Activated CD4-positive, alpha-beta T cell treated with anti-CD3 and anti-CD28 coated beads, Interleukin-2, amount 50 U/mL, for 4 hours (primary cell): ENCODE data around the gene MPG.
A peak's percentile ranks its signal among the peaks of the same experiment; 100 is the strongest.

ENCODE experiments used
- DNase-seq, 2 experiments: peaks; one replicate each; pipeline ENCODE4 v3.0.0-alpha.2; 2020

MPG gene

DNA sequence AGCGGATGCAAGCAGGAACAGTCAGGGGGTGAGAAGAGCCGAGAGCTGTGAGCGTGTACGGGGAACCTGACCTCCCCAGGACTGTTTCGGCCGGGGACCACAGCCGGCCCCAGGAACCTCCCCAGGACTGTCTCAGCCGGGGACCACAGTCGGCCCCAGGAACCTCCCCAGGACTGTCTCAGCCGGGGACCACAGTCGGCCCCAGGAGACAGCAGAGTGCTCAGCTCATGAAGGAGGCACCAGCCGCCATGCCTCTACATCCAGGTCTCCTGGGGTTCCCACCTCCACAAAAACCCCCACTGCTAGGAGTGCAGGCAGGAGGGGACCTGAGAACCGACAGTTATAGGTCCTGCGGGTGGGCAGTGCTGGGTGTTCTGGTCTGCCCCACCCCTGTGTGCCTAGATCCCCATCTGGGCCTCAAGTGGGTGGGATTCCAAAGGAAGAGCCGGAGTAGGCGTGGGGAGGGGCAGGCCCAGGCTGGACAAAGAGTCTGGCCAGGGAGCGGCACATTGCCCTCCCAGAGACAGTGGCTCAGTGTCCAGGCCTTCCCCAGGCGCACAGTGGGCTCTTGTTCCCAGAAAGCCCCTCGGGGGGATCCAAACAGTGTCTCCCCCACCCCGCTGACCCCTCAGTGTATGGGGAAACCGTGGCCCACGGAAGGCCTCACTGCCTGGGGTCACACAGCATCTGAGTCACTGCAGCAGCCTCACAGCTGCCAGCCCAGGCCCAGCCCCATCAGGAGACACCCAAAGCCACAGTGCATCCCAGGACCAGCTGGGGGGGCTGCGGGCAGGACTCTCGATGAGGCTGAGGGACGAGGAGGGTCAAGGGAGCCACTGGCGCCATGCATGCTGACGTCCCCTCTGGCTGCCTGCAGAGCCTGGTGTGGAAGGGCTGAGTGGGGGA, 9.9 kb upstream of the MPG start:
- DNase-seq = no peak

DNA sequence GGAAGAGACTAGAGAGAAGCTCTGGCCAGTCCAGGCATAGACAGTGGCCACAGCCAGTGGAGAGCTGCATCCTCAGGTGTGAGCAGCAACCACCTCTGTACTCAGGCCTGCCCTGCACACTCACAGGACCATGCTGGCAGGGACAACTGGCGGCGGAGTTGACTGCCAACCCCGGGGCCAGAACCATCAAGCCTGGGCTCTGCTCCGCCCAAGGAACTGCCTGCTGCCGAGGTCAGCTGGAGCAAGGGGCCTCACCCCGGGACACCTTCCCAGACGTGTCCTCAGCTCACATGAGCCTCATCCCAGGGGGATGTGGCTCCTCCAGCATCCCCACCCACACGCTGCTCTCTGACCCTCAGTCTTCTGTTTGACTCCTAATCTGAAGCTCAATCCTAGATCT, 8.8 kb upstream of the MPG start:
- DNase-seq = no peak

DNA sequence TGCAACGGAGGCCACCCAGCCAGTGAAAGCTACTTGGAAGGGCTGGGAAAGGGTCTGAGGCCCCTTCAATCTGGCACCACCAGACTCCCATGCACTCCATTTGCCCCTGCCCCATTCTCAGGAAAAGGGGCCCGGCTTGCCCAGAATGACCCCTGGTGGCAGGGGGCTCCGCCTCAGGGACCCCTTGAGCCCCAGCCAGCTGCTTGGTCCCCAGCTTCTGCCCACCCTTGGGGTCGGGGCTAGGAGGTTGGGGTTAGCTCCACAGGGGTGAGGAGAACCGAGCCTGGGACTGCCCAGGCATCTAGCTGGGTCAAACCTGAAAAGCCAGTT, 6.8 kb upstream of the MPG start:
- DNase-seq = no peak

DNA sequence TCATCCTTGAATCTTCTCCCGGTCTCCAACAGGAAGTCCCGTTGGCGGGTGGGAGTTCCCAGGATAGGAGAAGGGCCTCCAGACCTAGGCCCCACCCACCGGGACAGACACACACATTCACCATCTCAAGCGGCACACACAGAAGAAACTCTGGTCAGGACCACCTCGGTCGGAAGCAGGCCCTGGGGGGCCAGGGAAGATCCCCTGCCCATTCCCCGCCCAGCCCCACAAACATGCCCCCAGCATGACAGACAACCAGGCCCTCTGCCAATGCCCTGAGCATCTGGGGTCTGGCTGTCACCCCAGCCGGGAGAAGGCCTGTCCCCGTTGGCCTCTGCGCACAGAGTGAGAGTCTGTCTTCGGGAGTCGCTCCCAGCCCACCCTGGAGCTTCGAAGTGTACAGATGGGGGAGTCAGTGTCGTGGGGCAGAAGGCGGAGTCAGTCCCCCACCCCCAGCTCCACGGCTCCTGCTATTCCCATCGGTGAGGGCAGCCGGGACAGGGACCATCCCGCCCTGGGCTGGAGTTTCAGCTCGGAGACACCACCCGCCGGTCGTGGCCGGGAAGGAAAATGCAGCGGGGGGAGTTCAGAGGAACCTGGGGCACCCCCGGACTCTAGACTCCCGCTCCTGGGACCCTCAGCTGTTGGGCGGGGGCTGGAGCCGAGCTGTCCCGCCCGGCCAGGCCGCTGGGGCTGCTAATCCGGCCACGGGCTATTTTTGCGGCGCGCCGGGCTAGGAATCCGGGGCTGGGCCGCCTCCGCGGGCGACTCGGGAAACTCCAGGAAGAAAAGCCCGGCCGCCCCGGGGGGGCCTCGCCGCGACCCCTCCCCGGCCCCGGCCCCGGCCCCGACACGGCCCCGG, 6.3 kb upstream of the MPG start:
- no peak for DNase-seq

DNA sequence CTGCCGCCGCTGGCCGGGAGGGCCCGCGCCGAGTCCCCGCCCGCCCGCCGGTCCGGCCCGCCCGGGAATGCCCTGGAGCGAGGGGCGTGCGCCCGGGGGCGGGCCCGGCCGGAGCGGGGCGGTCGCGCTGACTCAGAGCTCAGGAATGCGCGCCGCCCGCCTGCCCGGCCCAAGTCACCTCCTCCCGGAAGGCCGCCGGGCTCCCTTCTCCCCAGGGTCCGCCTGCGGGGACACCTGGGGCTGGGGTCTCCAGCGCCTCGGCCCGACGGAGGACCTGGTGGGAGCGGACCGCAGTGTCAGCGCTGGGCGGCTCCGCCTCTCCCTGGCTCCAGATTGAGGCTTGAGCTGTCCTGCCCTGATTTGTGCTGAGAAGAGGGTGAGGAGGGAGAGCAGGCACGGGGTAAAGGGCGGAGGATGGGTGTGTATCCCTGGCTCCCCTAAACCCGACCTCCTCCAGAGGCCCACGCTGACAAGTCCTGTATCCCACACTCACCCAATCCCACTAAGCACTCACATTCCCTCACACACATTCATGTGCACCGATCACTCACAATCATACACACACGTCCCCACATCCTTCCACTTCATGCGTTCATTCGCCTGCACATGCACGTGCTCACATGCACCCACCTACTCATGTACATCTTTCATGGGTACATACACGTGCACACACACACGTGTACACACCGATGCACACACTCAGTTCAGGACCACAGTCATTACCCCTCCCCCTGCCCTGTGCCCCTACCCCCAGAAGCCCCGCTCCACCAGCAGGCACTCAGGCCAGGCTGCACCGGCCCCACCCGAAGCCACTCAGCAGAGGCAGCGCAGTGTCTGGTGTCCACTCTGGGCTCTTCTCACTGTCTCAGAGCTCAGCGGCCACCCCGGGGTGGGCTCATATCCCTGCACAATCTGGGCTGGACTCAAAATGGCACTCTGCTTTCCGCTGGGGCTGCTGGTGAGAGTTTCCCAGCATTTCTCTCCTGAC, 5.2 kb upstream of the MPG start, which contains the start of gene RHBDF1:
Gene RHBDF1, minus strand, starts transcription at position 71 of the 988 bp plus-strand sequence. CDS start 7,616 bp downstream, outside the sequence.
- DNase-seq = no peak

DNA sequence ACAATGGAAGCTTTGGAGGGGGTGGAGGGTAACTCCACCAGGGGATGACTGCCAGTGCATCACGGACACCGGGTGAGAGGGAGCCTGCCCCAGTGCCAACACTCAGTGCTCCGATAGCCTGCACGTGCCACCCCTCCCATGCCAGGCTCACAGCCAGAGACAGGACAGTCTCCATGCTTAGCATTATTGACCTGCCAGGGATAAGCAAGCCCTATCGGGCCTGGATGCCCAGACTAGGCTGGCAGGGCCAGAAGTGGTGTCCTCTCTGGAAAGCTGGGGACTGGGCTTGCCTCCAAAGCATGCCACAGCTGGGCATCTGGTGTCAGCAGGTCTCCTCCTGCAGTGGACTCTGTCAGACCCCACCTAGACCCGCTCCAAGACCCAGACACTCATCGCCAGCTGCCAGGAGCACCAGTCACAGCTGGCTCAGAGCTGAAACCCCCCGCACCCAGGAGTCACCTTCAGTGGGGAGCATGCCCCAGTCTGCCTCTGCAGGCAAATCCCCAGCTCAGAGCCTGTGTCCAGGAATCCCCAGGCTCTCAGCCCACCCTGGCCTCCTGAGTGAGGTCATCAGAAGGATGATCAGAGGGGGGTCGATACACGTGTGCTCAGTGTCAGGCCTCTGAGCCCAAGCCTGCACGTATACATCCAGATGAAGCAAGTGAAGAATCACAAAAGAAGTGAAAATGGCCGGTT, 3.8 kb upstream of the MPG start:
- no peak for DNase-seq

DNA sequence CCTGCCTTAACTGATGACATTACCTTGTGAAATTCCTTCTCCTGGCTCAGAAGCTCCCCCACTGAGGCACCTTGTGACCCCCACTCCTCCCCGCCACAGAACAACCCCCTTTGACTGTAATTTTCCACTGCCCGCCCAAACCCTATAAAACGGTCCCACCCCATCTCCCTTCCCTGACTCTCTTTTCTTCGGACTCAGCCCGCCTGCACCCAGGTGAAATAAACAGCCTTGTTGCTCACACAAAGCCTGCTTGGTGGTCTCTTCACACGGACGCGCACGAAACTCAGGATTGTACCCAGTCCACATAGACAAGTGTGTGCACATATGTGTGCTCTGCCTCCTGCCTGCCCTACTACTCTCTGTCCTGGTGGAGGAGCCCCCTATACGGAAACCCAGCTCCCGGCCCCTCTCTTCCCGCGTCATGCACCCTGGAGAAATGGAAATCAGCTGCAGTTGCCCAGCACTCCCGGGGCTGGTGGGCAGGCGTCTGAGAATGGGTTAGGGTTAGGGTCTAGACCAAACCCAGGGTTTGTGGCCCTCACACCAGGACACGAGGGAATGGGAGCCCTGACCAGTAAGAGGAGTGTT, 3.2 kb upstream of the MPG start:
- DNase-seq = no peak

DNA sequence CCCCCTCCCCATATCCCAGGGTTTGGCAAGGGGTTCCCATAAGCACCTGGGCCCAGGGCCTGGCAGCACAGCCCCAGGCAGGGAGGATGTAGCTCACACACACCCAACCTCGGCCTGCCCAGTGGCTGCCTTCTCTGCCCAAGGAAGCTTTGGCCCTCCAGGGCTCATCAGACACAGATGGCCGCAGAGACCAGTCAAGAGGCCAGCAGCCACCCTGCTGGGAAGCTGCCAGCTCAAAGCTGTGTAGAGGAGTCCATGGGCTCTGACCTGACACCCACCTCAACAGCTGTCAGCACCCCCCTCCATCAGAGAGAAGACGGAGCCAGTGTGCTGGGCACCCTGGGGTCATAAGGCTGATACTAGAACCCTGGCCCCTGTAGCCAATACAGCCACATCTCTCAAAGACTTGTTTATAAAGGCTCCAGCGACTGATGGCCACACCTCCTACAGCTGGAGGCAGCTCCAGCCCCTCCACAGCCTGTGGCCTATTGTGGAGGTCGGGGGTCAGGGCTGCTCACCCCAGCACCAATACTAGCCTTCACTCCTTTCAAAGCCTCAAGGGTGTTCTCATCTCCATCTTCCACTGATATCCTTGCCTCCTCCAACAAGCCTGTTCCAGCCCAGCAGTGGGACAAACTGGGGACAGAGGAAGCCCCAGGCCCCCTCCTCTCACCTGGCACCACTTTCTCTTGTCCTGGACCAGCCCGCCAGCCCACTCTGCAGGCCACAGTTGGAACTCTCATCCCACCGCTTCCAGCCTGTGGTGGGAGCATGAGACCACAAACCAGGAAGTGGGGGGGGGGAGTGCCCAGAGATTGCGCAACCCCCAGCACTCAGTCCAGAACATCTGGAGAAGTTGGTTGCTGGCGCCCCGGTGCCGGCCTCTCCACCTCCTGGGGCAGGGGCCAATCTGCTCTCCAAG, 2.2 kb upstream of the MPG start:
- DNase-seq = no peak

DNA sequence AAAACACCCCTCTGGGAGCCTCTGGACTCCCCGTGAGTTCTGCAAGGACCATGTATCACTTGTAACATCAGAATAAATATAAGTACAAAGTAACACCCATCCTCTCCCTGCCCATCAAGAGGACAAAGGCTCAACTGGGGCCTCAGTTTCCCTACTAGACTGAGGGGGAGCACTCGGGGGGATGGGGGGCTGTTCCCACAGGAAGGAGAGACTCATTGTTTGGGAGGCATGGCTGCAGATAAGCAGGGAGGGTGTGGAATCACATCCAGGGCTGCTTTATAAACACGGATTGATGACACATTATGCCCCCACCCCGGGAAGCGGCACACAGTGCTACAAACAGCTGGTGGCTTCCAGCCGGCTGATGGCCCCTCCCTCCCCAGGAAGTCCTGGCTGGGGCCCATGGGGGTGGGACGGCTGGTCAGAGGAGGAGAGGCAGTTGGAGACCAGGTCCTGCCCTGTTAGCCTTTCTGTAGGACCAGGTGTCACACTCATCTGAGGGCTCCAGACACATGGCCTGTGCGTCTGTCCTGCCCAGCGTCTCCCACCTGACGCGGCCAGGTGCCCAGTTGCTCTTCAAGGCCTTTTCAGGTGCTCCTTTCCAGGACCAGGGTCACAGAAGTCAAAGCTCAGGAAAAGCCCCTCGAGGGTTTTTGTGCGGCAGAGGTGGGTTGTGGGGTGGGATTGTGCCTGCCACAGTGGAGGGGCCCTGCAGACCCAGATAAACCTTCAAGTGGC, 1.3 kb upstream of the MPG start:
- DNase-seq = no peak

DNA sequence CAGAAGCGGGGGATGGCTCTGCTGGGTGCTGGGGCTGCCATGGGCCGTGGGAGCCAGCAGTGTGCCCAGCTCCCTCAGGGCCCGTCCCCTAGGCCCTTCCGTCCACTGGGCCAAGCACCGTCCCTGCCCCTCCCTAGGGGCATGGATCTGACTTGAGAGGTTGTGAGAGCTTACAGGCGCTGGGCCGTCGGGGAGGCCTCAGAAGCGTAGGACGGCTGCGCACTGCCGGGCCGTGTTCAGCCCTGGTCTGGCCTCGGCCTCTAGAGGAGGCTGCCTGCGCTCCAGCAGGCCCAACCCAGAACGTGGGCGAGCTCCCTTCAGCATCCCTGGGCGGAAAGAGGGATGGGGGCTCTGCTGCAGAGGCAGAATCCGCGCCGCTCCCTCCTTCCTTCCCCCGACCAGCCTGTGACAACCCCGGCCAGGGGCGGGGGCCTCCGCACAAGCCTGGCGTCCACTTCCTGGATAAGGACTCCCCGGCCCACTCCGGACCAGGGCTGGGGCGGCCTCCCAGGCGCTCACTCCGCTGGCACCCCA, 685 bp upstream of the MPG start:
- peak; percentile 5 to 23 for DNase-seq

DNA sequence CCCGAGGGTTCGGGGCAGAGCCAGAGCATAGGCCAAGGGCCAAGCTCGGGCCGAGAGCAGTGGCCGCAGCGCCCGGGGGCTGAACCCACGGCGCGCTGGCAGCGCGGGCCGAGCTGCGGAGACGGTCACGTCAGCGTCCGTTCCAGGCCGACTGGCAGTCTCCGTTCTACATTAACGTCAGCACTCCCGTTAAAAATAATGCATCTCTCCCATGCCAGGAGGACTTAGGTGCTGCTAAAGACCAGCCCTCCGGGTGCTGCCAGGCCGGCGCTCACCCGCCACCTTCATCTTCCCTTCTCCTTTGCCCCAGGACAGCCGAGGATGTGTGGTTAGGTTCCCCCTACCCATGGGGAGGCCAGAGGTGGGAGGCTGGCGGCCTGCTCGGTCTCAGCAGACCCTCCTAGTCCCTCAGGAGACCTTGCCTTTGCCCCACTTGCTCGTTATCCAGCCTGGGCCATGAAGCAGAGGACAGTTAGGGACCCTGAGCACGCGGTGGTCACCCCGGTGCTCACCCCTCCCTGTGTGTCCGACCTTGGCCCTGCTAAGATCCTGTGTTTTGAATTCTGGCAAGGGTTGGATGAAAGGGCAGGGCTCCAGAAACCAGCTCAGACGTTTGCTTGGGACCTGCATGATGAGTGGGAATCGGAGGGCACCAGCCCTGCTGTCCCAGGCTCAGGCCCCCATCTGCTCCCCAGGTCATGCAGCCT, 572 bp downstream of the MPG start:
- no peak for DNase-seq

DNA sequence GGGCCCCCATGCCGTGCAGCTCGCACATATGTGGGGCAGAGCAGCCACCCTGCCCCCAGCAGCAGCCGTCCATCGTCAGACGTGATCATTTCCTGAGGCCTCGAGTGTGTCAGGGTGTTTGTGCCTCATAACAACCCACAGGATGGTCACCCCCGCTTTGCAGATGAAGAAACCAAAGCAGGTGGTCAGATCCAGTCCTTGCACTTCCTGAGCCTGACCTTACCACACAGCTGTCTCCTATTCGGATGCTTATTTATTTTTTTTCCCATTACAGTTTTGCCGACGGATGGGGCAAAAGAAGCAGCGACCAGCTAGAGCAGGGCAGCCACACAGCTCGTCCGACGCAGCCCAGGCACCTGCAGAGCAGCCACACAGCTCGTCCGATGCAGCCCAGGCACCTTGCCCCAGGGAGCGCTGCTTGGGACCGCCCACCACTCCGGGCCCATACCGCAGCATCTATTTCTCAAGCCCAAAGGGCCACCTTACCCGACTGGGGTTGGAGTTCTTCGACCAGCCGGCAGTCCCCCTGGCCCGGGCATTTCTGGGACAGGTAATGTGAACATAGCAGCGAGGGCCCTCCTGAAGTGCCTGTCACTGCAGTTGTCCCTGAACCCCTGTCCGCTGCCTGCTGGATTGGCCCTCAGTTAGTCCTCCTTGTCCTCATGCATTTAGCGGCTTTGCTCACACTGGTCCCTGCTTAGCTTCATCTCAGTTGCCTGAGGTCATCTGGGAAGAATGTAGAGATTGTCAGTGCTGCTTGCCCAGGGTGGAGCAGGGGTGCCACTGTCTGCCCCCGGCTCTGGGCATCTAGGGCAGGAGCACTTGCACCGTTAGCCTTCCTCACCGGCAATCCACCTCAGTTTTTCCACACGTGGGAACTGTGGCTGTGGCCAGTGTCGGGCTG, 1.4 kb downstream of the MPG start:
- no peak for DNase-seq

DNA sequence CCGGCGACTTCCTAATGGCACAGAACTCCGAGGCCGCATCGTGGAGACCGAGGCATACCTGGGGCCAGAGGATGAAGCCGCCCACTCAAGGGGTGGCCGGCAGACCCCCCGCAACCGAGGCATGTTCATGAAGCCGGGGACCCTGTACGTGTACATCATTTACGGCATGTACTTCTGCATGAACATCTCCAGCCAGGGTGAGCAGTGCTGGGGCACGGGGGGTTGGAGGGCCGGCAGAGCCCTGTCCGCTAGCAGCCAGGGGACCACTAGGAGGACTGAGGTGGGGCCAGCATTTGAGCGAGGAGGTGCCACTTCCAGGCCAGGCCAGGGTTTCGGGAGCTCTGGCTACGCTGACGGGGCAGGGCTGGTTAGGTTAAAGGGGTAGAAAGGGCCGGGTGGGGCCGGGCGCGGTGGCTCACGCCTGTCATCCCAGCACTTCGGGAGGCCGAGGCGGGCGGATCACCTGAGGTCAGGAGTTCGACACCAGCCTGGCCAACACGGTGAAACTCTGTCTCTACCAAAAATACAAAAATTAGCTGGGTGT, 5.1 kb downstream of the MPG start:
- no peak for DNase-seq

DNA sequence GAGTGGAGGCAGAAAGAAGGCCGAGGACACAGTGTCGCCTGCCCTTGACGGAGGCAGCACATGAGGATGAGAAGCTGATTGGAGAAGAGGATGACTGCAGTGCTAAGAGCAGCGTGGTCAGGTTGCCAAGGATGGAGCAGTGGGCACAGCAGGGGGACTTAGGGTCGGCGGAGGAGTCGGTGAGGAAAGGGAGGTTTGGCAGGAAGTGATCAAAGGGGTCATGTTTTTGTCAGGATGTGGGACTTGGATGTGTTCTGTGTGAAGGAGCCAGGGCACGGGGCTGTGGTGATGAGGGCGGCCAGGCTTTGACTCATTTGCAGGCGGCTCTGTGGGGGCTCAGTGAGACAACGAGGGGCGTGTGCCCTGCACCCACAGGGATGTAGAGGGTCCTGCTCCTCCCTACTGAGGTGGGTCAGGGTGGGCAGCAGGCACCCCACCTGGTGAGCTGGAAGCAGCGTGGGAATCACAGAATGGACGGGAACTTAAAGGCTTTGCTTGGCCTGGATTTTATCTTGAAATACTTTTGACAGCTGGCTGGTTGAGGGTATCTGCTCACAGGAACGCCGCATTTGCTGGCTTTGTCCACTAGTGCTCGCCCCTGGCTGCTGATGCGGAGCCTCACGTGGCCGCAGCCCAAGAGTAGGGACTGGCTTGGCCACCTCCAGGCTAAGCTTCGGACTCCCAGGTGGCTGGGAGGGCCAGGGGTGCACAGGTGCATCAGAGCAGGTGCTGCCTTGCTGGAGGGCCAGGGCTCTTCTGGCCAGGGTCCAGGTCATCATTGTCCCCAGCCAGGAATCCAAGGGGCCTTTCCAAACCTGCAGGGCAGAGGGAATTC, 6.0 kb downstream of the MPG start:
- no peak for DNase-seq

DNA sequence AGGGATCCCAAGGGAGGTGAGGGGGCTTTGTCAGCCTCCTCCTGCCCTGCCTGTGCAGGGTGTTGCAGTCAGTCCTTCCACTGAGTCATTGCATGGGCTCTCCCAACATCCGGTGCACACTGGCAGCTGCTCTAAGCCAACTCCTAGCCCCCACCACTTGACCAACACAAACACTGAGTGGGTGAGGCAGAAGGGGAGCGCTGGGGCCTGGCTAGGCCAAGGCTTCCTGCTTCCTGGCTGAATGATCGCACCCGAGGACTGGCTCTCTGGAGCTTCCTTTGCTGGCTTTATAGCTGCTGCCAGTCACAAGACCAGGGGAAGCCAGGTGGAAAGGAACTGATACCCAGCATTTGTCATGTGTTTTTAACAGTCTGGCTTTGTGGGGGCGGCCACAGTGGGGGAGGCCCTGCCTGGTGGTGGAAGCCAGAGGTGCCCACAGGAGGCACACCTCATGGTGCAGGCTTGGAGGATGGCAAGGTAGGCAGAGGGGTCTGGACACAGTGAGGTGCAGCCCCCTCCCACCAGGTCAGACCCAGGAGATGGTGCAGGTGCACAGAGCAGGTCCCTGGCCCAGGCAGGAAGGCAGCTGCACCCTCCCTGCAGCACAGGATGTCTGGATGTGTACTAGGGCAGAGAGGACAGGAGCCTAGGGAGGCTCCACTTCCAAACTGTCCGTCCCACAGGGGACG, 6.8 kb downstream of the MPG start:
- DNase-seq = peak; percentile 17 to 23

DNA sequence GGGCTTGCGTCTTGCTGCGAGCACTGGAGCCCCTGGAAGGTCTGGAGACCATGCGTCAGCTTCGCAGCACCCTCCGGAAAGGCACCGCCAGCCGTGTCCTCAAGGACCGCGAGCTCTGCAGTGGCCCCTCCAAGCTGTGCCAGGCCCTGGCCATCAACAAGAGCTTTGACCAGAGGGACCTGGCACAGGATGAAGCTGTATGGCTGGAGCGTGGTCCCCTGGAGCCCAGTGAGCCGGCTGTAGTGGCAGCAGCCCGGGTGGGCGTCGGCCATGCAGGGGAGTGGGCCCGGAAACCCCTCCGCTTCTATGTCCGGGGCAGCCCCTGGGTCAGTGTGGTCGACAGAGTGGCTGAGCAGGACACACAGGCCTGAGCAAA, 7.4 kb downstream of the MPG start:
- no peak for DNase-seq
